GF-D8 (cell line): ENCODE measurements around the gene ITSN2.
A peak's percentile ranks its signal among the peaks of the same experiment; 100 is the strongest.
"Not testable (repeated sequence)": the region's sequence is repeated elsewhere in the genome, so short reads cannot be mapped to it uniquely, and the experiment has no call there.

Source experiments
- DNase-seq: peaks from one replicate; lab custom pipeline; 2025; lab: John Stamatoyannopoulos, UW

Gene ITSN2

DNA sequence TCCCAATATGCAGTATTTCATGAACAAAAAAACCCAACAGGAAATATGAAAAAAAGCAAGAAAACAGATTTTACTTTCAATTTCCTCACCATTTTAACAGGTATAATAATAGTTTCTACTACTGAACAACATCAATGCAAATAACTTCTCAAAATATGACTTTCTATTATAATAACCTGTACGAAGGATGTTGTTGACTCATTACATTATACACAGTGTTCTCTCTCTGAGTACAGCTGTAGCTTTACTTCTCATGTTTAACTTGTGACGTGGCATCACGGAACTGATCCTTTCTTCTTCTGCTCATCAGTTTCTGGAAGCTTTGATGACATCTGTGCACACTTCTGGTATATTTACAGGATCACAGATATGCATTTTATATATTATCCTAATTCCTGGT is 145.5 kb downstream of the ITSN2 start:
- DNase-seq = no peak

DNA sequence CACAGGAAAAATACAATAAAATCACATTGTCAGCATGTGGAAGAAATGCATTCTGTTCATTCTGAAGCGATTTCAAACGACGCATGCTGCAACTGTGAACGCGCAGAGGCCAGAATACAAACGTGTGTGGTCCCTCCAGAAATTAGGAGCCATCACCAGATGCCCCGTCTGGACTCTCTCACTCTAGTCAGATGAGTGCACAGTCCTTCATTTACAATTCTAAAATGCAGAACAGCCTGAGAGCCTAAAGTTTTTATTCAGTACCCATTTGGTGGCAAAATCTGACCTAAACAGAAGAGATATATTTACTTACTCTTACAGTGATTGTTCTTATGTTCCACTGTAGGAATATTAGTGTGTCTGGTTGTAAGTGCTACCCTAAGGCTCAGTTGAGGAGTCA is 148.9 kb downstream of the ITSN2 start:
- no peak for DNase-seq

DNA sequence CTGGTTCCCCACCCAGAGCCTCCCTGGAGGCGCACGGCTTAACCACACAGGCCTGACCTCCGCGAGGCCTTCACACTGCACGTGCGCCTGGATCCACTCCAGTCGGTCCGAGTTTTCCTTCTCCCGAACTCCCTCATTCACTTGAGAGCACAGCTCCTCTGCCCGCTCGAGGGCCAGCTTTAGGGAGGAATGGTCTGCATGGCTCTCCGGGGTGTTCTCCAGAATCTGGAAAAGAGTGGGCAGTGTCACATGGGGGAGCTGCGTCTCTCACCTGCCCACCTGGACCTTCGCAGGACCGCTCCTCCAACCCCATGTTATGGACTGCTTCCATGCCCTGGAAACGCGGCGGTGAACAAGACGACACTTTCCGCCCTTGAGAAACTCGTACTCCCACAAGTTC is 149.6 kb downstream of the ITSN2 start:
- DNase-seq = no peak

DNA sequence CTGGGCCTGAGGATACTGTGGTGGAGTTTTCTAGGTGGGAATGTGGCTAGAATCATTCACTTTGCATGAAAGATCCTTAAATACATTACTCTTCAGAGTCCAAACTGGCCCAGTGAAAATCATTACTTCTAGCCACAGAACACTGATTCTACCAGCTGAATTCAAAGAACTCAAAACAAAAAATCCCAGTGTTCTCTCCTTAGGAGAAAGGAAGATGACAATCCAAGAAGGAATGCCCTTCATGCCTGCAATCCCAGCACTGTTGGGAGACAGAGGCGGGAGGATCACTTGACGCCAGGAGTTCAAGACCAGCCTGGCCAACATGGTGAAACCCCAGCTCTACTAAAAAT is 150.3 kb downstream of the ITSN2 start:
- DNase-seq = no peak

DNA sequence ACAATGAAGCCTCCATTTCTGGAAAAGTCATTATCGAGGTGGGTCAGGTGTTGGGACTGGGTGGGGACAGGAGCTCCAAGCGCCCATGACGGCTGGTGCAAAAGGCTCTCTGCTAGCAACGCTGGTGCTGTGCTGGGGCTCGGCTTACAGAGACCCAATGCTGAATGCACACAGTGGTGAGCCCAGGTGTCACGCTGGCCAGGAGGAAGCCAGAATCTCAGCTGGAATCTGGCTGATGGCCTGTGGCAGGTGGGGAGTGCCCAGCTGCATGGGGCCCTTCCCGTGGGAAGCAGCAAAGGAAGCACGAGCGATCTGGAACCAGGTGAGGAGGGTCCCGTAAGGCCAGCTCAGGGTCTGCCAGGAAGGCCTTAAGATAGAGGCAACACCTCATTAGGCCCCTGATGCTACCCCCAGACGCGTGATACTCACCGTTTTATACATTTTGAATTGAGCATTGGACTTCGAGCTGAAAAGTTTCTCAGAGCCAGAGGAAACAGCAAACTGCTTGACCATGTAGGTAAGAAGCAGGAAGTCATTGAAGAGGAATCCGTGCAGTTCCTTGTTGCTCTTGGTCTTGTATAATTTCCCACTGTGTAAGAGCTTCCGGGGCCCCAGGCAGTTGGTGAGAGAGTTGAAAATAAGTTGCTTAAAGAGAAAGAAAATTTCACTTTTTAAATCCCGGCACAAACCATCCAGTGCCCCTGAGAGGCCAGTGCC is 150.8 kb downstream of the ITSN2 start:
- DNase-seq = no peak

DNA sequence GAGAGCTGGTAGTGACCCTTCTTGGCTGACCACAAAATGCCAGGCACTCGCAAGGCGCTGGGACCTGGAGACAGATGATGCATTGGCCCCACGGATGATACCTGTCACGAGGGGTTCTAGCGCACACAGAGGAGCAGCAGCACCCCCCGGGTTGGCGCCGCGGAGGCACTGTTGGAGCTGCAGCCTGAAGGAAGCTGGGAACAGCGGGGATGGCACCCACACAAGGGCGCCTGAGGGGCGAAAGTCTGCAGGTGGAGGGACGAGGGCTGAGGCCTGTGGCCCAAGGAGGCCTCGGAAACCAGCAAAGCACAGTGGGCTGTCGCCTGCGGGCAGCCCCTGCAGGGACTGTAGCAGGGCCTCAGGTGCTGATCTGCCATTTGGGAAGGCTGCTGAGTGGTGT is 151.8 kb downstream of the ITSN2 start:
- DNase-seq = no peak

DNA sequence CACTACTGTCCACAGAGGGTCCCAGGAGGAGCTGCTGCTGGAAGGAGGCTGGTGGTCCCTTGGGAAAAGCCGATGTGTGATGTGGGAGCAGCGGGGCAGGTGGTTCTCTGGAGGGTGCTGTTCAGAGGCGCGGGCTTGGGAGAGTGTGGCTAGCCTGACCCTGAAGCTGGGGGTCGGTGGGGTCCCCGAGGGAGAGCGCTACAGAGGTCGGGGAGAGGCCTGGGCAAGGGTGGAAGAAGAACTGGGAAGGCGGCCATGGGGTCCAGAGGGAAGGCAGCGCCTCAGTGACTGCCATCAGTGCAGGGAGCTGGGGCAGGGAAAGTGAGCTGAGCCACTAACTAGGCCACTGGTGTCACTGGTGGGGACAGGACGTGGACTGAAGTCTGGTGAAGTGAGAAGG is 153.0 kb downstream of the ITSN2 start:
- no peak for DNase-seq

DNA sequence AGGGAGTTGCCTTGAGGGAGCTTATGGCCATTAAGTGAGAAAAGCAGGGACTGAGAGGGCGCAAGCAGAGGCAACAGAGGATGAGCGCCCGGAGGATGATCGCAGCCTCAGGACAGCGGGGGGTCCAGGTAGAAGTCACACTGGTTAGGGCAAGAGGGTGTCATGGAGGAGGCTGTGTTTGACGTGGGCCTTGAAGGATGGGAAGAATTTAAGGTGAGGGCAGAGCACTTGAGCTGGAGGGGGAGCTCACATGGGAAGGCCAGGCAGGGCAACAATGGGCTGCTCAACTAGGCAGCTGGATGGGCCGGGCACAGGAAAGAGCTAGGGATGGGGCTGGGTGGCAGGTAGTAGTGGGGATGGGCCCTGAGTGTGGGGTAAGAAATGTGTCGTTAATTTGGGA is 153.6 kb downstream of the ITSN2 start:
- DNase-seq = no peak

DNA sequence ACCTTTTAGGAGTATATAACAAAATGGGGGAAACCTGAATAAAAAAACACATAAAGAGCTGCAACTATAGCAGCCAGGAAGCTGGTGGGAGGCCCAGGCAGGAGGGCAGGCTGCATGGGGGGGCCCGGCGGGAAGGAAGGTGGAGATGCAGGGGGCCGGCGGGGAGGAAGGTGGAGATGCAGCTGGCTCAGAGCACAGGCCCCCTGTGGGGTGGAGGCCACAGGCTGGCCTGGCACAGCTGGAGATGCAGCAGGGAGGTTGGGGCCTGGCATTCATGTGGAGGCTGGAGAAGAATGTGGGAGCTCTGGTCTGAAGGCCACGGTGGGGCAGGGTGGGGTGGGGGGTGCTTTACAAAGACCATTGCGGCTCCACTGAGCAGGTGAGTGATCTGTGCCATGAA is 154.1 kb downstream of the ITSN2 start:
- DNase-seq = no peak

DNA sequence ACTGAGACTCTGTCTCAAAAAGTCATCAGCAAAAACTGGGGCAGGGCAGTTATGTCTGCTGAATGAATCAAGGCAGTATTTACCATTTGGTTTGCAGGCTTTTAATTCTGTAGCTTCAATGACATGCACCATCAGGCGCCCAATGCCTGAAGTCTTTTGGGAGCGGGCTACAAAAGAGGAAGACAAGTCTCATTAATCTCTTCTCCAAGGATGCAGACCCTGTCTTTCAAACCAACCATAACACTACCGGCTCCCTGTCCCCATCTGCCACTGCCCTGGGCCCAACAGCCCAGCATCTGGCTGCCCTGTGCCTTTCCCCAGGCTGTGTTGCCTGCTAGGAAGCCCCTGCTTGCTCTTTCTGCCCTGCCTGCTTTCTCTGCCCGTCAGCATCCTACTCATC is 155.2 kb downstream of the ITSN2 start:
- DNase-seq = no peak

DNA sequence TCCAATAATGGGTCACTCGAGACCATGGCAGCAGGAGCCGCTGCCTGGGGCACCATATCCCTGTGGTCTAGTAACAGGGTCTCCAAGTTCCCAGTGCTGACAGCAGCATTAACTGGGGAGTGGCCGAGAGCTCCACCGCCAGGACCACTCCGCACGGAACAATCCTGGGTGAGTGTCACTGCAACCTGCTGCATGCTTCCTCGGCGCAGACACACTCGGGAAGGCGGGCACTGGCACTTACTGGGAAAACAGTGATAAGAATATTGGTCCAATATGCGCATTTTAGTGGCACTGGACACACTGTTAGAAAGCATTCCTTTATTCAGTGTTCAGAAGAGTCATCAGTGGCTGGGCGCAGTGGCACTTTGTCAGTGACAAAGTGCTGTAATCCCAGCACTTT is 155.8 kb downstream of the ITSN2 start:
- DNase-seq = no peak

DNA sequence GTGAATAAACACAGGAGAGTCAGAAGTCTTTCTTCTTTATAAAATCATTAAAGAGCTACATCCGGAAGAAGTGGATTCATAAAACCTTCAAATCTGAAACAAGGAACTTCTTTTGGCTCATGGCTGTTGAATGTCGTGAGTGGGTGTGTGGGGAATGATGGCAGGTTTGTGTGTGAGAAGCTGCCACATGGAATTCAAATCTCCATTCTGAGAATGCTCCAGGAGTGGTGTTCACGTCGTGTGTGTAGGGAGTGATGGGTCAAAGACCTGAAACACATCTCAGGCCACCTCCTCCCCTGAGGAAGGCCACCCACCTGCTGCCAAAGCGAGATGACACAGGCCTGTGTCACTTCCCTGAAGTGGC is 156.6 kb downstream of the ITSN2 start:
- DNase-seq = no peak

DNA sequence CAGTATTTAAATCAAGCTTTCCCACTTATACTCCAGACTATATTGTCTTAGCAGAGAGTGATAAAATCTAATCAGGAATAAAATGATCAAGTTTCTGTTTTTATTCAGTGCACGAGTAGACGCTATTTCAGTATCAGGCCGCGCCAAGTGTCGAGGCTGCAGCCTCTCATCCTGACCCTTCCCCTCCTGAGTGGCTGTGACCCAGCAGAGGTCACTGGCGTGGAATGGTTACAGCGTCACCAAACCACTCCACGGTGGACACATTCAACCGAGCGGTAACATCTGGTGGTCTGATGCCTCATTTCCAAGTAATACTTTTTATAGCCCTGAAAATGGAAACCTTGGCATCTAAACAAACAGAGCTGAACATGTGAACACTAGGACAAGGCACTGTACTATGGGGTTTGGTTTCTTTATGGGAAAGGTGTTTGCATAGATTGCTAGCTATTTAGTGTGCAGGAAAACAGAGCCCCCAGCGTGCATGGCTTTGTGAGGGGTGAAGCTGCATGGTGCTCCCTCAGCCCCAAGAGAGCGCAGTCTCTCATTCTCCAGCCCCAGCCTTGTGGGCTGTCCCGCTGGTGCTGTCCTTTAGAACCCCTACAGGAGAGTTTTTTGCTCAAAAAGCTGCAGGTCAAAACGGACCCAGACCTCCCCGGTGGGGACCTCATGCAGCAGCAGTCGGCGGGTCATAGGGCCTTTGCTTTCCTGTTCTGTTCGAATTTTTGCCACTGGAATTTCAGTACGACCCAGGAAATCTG is 157.1 kb downstream of the ITSN2 start:
- no peak for DNase-seq

DNA sequence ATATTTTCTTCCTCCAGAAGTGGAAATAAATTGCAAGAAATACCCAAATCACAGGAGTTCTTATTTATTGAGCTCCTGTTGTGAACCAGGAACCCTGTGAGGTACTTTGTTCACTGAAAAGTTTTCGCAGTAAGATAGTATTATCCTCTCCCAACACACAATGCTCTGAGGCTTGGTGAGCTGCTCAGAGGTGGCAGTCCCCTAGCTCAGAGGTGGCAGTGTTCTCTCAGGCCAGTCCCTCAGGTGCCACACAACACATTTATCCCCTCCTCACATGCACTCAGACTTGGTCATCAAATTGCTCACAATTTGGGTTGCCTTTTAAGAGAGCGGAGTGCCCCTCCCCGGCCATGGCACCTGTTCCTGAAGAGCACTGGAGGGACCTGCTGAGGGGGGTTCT is 159.5 kb downstream of the ITSN2 start:
- no peak for DNase-seq

DNA sequence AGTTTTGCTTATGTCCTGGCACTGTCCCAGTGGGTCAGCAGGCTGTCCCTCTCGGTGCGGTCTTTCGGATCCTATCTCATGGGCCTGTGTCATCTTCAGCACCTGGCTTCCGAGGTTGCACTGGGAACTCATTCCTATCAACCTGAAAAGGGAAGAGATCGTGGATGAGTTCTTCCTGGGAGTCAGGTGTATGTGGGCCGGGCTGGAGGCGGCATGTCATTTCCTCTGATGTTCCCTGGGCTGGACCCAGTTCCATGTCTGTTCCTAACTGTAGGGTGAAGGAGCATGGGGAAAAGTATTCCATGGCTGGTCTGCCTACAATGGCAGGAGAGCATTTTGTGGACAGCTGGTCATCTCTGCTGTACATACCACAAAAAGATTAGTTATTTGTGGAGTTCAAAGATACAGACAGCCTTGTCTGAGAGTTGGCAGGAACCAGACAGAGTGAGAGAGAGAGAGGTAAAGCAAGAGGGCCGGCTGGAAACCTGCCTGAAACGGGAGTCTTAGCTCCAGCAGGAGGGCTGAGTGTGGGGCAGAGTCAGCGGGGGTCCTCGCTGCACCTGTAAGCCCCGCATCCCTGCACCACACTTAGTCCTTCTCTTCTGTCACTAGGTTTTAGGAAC is 160.3 kb downstream of the ITSN2 start:
- no peak for DNase-seq

DNA sequence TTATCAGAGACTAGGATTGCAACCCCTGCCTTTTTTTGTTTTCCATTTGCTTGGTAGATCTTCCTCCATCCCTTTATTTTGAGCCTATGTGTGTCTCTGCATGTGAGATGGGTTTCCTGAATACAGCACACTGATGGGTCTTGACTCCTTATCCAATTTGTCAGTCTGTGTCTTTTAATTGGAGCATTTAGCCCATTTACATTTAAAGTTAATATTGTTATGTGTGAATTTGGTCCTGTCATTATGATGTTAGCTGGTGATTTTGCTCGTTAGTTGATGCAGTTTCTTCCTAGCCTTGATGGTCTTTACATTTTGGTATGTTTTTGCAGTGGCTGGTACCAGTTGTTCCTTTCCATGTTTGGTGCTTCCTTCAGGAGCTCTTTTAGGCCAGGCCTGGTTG is 163.1 kb downstream of the ITSN2 start:
- DNase-seq = not testable (repeated sequence)

DNA sequence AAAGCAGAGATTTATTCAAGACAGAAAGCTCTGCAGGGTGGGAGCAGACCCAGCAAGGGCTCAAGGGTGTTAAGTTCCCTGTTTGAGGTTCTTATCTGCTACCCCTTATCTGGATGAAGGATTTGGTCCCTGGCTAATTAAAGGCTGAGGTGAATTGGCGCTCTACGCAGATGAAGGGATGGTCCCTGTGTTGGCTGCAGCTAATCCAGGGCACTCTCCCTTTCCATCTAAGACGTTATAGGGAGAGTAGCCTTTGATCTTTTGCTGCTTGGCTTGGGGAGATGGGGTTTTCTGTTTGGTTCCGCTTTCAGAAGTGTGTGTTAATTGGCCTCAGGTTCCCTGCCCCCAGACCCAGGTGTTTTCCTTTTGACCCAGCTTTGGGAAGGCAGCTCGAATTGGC is 168.5 kb downstream of the ITSN2 start:
- DNase-seq = no peak

DNA sequence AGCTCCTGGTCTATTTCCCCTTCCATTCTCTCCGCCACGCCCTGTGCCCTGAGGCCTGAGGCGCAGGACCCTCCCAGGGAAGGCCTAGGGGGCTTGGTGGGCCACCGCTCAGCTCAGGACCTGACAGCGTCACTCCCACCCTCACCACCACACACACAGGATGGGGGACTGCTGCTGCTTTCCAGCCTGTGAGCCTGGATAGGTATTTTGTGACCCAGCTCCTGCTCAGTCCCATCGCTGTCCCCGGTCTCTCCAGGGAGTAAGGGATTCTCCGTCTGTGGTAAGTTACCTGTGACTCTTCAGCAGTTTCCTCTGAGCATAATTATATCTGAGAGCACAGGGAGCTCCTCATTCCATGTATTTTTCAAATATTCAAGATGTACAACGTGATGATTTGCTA is 169.2 kb downstream of the ITSN2 start:
- DNase-seq = no peak

DNA sequence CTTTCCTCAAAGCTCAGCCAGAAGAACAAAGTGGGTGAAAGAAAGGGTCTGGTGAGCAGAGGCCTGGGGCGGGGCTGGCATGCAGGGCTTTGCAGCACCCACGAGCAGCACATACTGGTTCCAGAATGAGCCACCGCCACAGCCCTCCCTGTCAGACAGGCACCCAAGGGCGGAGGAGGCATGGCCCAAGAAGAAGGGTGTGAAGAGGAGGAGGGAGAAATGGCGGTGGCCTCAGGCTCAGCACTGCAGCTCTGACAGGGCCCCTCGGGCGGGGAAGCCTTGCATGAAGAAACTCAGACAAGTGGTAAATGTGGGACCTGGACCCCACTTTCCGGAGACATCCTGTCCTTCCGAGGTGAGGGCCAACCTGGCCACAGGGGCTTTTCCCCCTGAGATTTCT is 169.8 kb downstream of the ITSN2 start:
- DNase-seq = no peak

DNA sequence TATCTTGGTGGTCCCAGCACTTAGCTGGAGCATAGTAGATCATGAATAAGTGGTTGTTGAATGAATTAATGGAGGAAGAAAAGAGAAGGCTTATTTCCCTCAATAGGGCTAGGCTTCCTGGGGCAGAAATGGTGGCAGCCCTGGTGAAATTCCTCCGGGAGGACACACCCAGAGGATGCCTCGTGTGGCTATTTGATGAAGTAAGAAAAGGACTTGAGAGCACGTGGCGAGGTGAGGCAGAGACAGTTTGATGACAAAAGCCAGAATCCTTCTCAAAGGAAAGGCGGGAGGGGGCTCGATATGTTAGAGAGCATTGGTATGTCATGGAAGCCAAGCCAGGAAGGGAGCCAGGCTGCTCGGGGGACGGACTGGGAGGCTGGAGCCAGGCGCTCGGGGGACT is 170.8 kb downstream of the ITSN2 start:
- DNase-seq = no peak

DNA sequence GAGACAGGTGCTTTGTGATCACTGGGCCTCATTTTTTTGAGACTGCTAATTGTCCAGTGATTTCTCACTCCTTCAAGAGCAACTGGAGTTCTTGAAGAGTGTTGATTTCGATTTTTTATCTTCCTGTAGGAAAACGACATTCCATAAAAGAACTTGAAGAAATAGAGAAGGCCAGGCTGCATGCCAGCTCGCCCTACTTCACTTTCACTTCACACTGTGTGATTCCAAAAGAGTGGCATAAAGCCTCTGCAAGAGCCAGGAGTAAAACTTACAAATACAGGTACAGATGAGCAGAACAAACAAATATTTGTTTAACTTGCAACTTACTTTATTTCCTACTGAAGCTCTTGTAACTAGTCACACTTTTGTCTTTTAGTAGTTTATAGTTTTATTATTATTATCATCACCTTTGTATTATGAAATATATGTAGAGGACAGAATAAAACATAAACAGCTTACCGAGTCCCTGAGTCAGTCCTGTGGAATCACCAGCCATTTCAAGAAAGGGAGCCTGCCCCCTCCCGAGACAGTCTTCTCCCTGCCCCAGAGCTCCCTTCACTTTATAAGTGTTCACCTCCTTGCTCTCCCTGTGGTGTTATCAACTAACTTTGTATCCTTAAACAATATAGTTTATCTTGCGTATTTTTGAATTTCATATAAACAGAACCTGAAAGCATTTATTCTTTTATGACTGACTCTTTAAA is 176.8 kb downstream of the ITSN2 start:
- no peak for DNase-seq

DNA sequence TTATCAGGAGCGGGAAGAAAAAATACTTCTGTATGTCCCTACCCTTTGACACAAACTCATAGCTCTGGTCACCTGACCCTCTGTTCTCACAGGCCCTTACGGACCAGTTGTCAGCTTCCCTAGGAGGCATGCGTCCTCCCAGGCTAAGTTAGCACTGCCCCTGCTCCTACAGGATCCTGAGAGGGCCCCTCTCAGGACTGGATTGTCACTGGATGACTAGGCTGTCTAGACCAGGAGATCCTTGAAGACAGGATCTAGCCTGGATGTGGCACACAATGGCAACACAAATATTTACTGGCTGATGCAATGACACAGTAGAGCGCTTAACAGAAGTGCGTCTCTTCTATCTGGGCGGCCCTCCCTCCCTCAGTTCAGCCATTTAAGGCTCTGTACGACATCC is 177.8 kb downstream of the ITSN2 start:
- no peak for DNase-seq

DNA sequence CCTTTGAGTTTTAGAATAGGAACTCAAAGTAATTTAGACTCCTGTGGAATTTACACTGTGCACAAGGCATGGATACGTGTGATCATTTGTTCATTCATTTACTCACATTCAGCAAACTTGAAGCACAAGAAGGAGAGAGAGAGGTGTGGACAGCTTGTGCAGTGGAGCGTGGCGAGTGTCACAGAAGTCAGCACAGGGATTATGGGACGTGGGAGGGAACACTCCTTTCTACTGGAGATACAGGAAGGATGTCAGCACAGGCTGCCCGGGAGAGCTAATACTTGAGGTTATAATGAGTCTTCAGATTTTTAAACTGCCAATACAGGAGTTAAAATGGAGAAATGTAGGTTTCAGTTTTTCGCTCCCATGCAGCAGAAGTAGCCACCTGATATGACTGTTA is 178.5 kb downstream of the ITSN2 start:
- DNase-seq = peak; percentile 47
